Ecto neural progenitor cell (in vitro differentiated cells): ENCODE data around the gene HNRNPA1L2.
A peak's percentile ranks its signal among the peaks of the same experiment; 100 is the strongest.
"Not testable (repeated sequence)": the region's sequence is repeated elsewhere in the genome, so short reads cannot be mapped to it uniquely, and the experiment has no call there.

Experiments used
- DNase-seq: peaks from one replicate; pipeline ENCODE4 v3.0.0-alpha.2; 2018; ENCODE audit warnings: low spot score

The HNRNPA1L2 gene

GRCh38 chr13:52646967-52647366, 4.7 kb downstream of the HNRNPA1L2 start:
- DNase-seq = no peak

- DNase-seq = no peak
These were observed 8.5 kb downstream of the HNRNPA1L2 start for GRCh38 chr13:52650731-52651130.

GRCh38 chr13:52651897-52652195, 9.6 kb downstream of the HNRNPA1L2 start:
- DNase-seq = no peak

DNA sequence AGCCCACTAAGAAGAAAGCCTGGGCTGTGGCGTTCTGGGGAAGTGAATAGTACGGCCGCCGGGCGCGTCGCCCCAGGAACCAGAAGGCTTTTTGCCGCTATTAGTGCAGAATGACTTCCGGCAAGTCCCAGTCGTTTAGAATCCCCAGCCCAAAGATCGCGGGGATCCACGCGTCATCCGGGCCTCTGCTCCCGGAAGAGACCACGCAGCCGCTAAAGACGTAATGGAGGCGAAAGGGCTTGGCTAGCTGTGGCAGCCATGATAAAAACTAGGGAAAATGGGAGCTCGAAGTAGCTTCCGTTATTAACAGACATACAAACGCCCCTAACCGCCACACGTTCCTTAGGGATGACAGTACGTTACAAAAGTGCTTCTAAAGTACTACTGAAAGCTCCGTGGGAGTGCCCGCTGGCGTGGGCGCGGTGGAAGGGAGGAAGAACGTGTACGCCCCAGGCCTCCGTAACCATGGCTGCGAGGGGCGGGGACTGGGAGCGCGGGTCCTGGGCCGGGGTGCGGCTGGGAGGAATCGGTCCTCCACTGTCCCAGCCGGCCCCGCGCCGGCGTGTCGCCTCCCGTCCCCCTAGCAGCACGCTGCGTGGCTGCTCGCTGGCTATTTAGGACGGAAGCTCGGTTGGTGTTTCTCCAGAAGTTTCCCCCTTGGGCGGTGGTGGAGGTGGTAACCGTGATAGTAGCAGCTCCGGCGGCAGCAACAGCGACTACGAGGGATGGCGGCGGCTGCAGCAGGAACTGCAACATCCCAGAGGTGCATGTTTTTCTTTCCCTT, 10.2 kb downstream of the HNRNPA1L2 start, which contains the start of gene SUGT1:
SUGT1 (plus strand) TSS at position 641 of the 784 bp plus-strand sequence; CDS start at position 726, 85 bp downstream.
- peak; percentile 97 for DNase-seq

DNA sequence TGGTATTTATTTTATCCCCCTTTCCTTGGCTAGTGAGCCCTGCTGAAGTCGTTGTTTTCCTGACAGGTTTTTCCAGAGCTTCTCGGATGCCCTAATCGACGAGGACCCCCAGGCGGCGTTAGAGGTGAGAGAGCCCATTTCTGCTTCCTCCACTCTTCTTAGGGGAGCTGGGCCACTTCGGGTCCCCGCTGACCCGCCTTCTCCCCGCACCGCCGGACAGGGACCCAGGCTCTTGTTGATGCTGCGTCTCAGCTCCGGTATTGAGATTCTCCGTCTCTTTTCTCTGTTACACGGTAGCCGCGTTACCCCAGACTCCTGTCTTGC, 10.7 kb downstream of the HNRNPA1L2 start:
- no peak for DNase-seq

DNA sequence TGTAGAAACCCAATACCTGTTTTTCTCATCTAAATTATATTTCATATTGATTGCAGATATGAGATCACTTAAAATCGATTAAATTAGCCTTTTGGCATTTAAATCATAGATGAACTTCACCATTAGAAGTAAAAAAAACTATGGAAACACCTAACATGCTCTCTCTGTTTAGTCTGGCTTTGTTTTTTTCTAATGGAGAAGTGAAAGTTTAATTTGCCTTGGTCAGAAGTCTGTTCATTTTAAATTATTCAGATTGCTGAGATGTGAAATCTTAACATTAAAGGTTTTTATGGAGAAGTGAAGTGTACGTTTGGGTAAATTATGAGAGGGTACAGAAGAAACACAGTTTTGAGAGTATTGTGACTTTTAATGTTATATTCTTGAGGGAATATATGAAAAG, 17.1 kb downstream of the HNRNPA1L2 start:
- no peak for DNase-seq

GRCh38 chr13:52664272-52664671, 22.0 kb downstream of the HNRNPA1L2 start:
- no peak for DNase-seq

GRCh38 chr13:52665325-52665724, 23.1 kb downstream of the HNRNPA1L2 start:
- DNase-seq = no peak

GRCh38 chr13:52669677-52670076, 27.4 kb downstream of the HNRNPA1L2 start:
- no peak for DNase-seq

DNA sequence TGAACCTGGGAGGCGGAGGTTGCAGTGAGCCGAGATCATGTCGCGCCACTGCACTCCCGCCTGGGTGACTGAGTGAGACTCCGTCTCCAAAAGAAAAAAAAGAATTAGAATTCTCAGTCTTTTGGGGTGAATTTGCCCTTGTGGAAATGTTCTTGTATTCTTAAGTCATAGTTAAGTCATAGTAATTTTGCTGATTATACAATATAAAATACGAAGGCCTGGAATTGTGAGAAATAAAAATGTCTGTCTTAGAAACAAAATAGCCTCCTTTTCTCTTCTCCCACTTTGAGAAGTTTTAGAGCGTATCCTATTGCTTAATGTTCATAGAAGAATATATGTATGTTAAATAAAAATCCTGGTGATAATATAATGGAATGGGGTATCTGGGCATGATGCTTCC, 28.5 kb downstream of the HNRNPA1L2 start:
- DNase-seq = no peak

GRCh38 chr13:52673465-52673864, 31.2 kb downstream of the HNRNPA1L2 start:
- DNase-seq = no peak

DNA sequence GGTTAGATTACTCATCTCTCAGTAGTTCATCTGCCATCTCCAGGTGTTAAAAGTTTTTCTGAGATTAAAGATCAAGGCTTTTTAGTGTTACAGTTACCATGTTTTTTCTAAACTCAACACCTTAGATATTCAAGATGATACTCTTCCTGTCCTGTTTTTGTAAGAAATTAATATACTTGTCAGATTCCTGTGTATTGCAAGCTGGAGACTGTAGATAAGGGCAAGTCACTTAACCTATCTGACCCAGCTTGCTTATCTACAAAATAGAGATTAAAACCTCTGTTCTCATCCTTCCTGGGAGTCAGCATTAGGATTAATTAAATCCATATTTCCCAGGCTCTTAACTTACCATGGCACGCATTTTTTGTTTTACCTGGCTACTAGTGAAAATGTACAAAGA, 35.6 kb downstream of the HNRNPA1L2 start:
- no peak for DNase-seq

DNA sequence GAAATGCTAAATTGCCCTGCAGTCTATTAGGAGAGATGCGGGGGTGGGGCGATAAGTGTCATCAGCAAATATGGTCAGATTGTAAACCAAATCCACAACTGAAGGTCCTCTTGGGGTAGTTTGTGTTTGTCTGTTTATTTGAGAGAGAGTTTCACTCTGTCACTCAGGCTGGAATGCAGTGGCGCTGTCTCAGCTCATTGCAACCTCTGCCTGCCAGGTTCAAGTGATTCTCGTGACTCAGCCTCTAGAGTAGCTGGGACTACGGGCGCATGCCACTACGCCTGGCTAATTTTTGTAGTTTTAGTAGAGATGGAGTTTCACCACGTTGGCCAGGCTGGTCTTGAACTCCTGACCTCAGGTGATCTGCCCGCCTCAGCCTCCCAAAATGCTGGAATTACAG, 43.6 kb downstream of the HNRNPA1L2 start:
- not testable (repeated sequence) for DNase-seq

DNA sequence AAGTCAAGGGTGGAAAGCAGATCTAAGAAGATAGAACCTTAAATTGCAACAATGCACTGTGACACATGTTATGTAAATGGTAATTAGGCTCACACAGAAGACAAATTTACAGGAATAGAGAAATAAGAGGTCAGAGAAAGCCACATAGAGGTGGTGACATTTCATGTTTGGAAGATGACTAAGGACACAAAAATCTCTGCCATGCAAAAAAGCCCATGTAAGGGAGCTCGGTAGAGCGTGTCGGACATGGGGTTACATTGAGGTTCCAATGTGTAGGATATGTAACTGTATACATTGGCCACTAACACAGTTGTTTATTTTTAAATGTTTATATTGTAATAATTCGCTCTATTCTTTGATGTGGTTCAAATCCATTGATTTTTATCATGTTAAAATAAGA, 44.1 kb downstream of the HNRNPA1L2 start:
- no peak for DNase-seq
